ENCODE data around the gene PDE4B. TPM values are rescaled to one million over a fixed set of nuclear protein-coding genes. Genes with fewer than 3 reads are reported as not detected.

PDE4B gene
- total and polyA plus RNA-seq, 10 of the 15 experiments (the other 5 are each of a cell fraction or from before 2014, with no cell fraction given): 3.0 to 13.2 (median 5.7) TPM

GRCh38 chr1:65953170-65953569, 160.5 kb downstream of the PDE4B start:
- FAIRE-seq (no peak), ATAC-seq (no peak), DNase-seq (ENCODE audit: low read depth, low spot score) (no peak)
- RAD21 ChIA-PET (ENCODE audit: unreplicated experiment): interaction anchor here (0.9 kb wide), 1 partner anchor 493 kb away, joined by 3 read pairs; no protein-coding TSS in a partner anchor
- H3K27me3 ChIP-seq (replicated peaks in 1 of 2; ENCODE audit: control insufficient read depth in 2 of 2, insufficient read depth in 2 of 2, low read length in 1 of 2): peaks cover 0 to 2% of the 10 kb centered on the region in 2 experiments; a peak in 1 of 4 replicates
- H3K4me2 ChIP-seq (ENCODE audit: control insufficient read depth, insufficient read depth): no peak overlapping the region
- H3K27ac ChIP-seq (ENCODE audit: control insufficient read depth, insufficient read depth): no peak overlapping the region
- H3K4me1 ChIP-seq (ENCODE audit: control insufficient read depth, insufficient read depth, low read length): no peaks in the 10 kb centered on the region
- no peak for TF ChIP-seq ZNF687 (IDR thresholded peaks at IDR 0.05)
- H2AFZ ChIP-seq (ENCODE audit: control insufficient read depth, low read depth, low read length): no peak overlapping the region
- H3K79me2 ChIP-seq (ENCODE audit: control insufficient read depth, insufficient read depth, low read length): no peaks in the 10 kb centered on the region
- intact Hi-C loops (cut with micrococcal nuclease; ENCODE audit: unreplicated experiment) (loop anchor here (10.0 kb wide), 1 partner anchor 392 kb away; no protein-coding TSS in a partner anchor), in situ Hi-C loops (cut with MboI) (loop anchor here (5.0 kb wide), 2 partner anchors 289 to 499 kb away; no protein-coding TSS in a partner anchor)
- no peak overlapping the region for H3K9ac ChIP-seq (ENCODE audit: control insufficient read depth, insufficient read depth, low read length)
- BruUV-seq (replicated peaks): no TSS peak
- no peaks in the 10 kb centered on the region for H3K36me3 ChIP-seq (ENCODE audit: control insufficient read depth in 2 of 2, insufficient read depth in 2 of 2, low read length in 1 of 2)
- 67% methylated on average over 1 of the region's 1 CpG for WGBS (ENCODE audit: insufficient coverage, insufficient replicate concordance, low lambda C conversion rate, missing lambda C conversion rate)
- SMC1A ChIA-PET (ENCODE audit: uncharacterized antibody, unreplicated experiment): interaction anchor here (0.7 kb wide), 1 partner anchor 493 kb away, joined by 3 read pairs; no protein-coding TSS in a partner anchor
- POLR2A ChIA-PET: no interaction called here
- H3K9me3 ChIP-seq (replicated peaks; ENCODE audit: control insufficient read depth, insufficient read depth, low read length): no peaks in the 10 kb centered on the region
- H4K20me1 ChIP-seq (ENCODE audit: control insufficient read depth, insufficient read depth): no peaks in the 10 kb centered on the region
- CTCF ChIA-PET: interaction anchor here (1.1 kb wide), 1 partner anchor 289 kb away, joined by 5 read pairs; no protein-coding TSS in a partner anchor
- no peak overlapping the region for H3K4me3 ChIP-seq

GRCh38 chr1:65955071-65955470, 162.4 kb downstream of the PDE4B start:
- ATAC-seq (no peak), DNase-seq (ENCODE audit: low read depth, low spot score) (no peak), FAIRE-seq (no peak)
- H3K79me2 ChIP-seq (ENCODE audit: control insufficient read depth, insufficient read depth, low read length): no peaks in the 10 kb centered on the region
- no peaks in the 10 kb centered on the region for H4K20me1 ChIP-seq (ENCODE audit: control insufficient read depth, insufficient read depth)
- no peak overlapping the region for H2AFZ ChIP-seq (ENCODE audit: control insufficient read depth, low read depth, low read length)
- no peaks in the 10 kb centered on the region for H3K36me3 ChIP-seq (ENCODE audit: control insufficient read depth in 2 of 2, insufficient read depth in 2 of 2, low read length in 1 of 2)
- TF ChIP-seq RELB (IDR thresholded peaks at IDR 0.05; ENCODE audit: low read depth): no peak
- no TSS peak for BruUV-seq (replicated peaks)
- no peak overlapping the region for H3K4me3 ChIP-seq
- in situ Hi-C loops (cut with MboI) (no loop called here), intact Hi-C loops (cut with micrococcal nuclease; ENCODE audit: unreplicated experiment) (loop anchor here (5.0 to 10.0 kb wide), 3 partner anchors 238 to 547 kb away; no protein-coding TSS in a partner anchor)
- no peaks in the 10 kb centered on the region for H3K9me3 ChIP-seq (replicated peaks; ENCODE audit: control insufficient read depth, insufficient read depth, low read length)
- no peaks in the 10 kb centered on the region for H3K4me1 ChIP-seq (ENCODE audit: control insufficient read depth, insufficient read depth, low read length)
- ChIA-PET SMC1A (ENCODE audit: uncharacterized antibody, unreplicated experiment) (interaction anchor here (1.4 kb wide), 2 partner anchors 295 to 490 kb away, joined by 4 to 5 read pairs; no protein-coding TSS in a partner anchor), POLR2A (no interaction called here), RAD21 (ENCODE audit: unreplicated experiment) (no interaction called here), CTCF (interaction anchor here (2.8 kb wide), 1 partner anchor 298 kb away, joined by 10 read pairs; no protein-coding TSS in a partner anchor)
- no peak overlapping the region for H3K27ac ChIP-seq (ENCODE audit: control insufficient read depth, insufficient read depth)
- WGBS (ENCODE audit: insufficient coverage, insufficient replicate concordance, low lambda C conversion rate, missing lambda C conversion rate): 21% methylated on average over 3 of the region's 3 CpGs
- no peak overlapping the region for H3K4me2 ChIP-seq (ENCODE audit: control insufficient read depth, insufficient read depth)
- peaks cover 0 to 2% of the 10 kb centered on the region in 2 experiments; a peak in 1 of 4 replicates for H3K27me3 ChIP-seq (replicated peaks in 1 of 2; ENCODE audit: control insufficient read depth in 2 of 2, insufficient read depth in 2 of 2, low read length in 1 of 2)
- no peak overlapping the region for H3K9ac ChIP-seq (ENCODE audit: control insufficient read depth, insufficient read depth, low read length)

Measured in GM12878 (cell line).